GM20431 (cell line): ENCODE results near the gene COL26A1.

ENCODE experiments used
- in situ Hi-C: fragments of 300-500 bp; cut with MseI, MboI; formaldehyde crosslinking; loops from one replicate; pipeline ENCODE4 v1.15.0; 2020; ENCODE audit warnings: low sequenced_read_pairs; ENCODE audit not compliant: unreplicated experiment

Gene COL26A1

GRCh38 chr7:101522021-101522420 is 159.3 kb downstream of the COL26A1 start:
- in situ Hi-C loops, result no loop called here

GRCh38 chr7:101527844-101528667 is 165.4 kb downstream of the COL26A1 start:
- in situ Hi-C loops, result loop anchor here (25.0 kb wide), 1 partner anchor 859 kb away; the partner anchor contains the start of gene PRKRIP1

GRCh38 chr7:101529560-101529959 is 166.9 kb downstream of the COL26A1 start:
- in situ Hi-C loops, result loop anchor here (25.0 kb wide), 1 partner anchor 858 kb away; the partner anchor contains the start of gene PRKRIP1

- in situ Hi-C loops, result loop anchor here (25.0 kb wide), 1 partner anchor 855 kb away; the partner anchor contains the start of gene PRKRIP1
Observed at GRCh38 chr7:101531726-101532357, 169.2 kb downstream of the COL26A1 start.

- in situ Hi-C loops, result loop anchor here (25.0 kb wide), 1 partner anchor 855 kb away; the partner anchor contains the start of gene PRKRIP1
Observed at GRCh38 chr7:101532400-101533102, 169.9 kb downstream of the COL26A1 start.

- in situ Hi-C loops, result loop anchor here (25.0 kb wide), 1 partner anchor 854 kb away; the partner anchor contains the start of gene PRKRIP1
Observed at GRCh38 chr7:101533103-101533465, 170.4 kb downstream of the COL26A1 start.

- in situ Hi-C loops, result loop anchor here (25.0 kb wide), 1 partner anchor 853 kb away; the partner anchor contains the start of gene PRKRIP1
Observed at GRCh38 chr7:101534015-101534803, 171.5 kb downstream of the COL26A1 start.

GRCh38 chr7:101534873-101535272 is 172.2 kb downstream of the COL26A1 start:
- in situ Hi-C loops, result loop anchor here (25.0 kb wide), 1 partner anchor 852 kb away; the partner anchor contains the start of gene PRKRIP1

- in situ Hi-C loops, result loop anchor here (25.0 kb wide), 1 partner anchor 852 kb away; the partner anchor contains the start of gene PRKRIP1
Observed at GRCh38 chr7:101535351-101535751, 172.7 kb downstream of the COL26A1 start.

- in situ Hi-C loops, result loop anchor here (25.0 kb wide), 1 partner anchor 851 kb away; the partner anchor contains the start of gene PRKRIP1
Observed at GRCh38 chr7:101536232-101536631, 173.6 kb downstream of the COL26A1 start.

GRCh38 chr7:101536668-101537067 is 174.0 kb downstream of the COL26A1 start:
- in situ Hi-C loops, result loop anchor here (25.0 kb wide), 1 partner anchor 851 kb away; the partner anchor contains the start of gene PRKRIP1

- in situ Hi-C loops, result loop anchor here (25.0 kb wide), 1 partner anchor 850 kb away; the partner anchor contains the start of gene PRKRIP1
Observed at GRCh38 chr7:101537205-101537604, 174.5 kb downstream of the COL26A1 start.

GRCh38 chr7:101537935-101538595 is 175.4 kb downstream of the COL26A1 start:
- in situ Hi-C loops, result loop anchor here (25.0 kb wide), 1 partner anchor 849 kb away; the partner anchor contains the start of gene PRKRIP1

- in situ Hi-C loops, result loop anchor here (25.0 kb wide), 1 partner anchor 848 kb away; the partner anchor contains the start of gene PRKRIP1
Observed at GRCh38 chr7:101538596-101539459, 176.2 kb downstream of the COL26A1 start.

GRCh38 chr7:101539784-101540183 is 177.1 kb downstream of the COL26A1 start:
- in situ Hi-C loops, result loop anchor here (5.0 to 25.0 kb wide), 2 partner anchors 728 to 848 kb away; partner anchors contain the start of gene PRKRIP1

- in situ Hi-C loops, result loop anchor here (5.0 to 25.0 kb wide), 2 partner anchors 725 to 845 kb away; partner anchors contain the start of gene PRKRIP1
Observed at GRCh38 chr7:101542527-101543241, 180.0 kb downstream of the COL26A1 start.
